ENCODE measurements around the gene DYNLT1. TPM values are rescaled to one million over a fixed set of nuclear protein-coding genes. Genes with fewer than 3 reads are reported as not detected.

DYNLT1 gene
- polyA plus RNA-seq, 1 donor from 2014 or later, result 320 TPM

GRCh38 chr6:158593670-158594069 is 50.9 kb downstream of the DYNLT1 start:
- no peaks in the 10 kb centered on the region for H3K9me2 ChIP-seq (ENCODE audit: insufficient read depth, low read length)
- H3K4me3 ChIP-seq (ENCODE audit: low read length), result no peak overlapping the region
- no peak overlapping the region for H2AFZ ChIP-seq (ENCODE audit: low read depth, low read length)
- no peaks in the 10 kb centered on the region for H4K20me1 ChIP-seq (ENCODE audit: insufficient read depth)
- no peaks in the 10 kb centered on the region for H3K27me3 ChIP-seq (ENCODE audit: insufficient read depth, low read depth, low read length)
- no peak overlapping the region for H3K4me2 ChIP-seq (ENCODE audit: low read length)
- H3F3A ChIP-seq (ENCODE audit: insufficient read depth, low read length, poor library complexity, severe bottlenecking), result no peaks in the 10 kb centered on the region
- no peak overlapping the region for H3K27ac ChIP-seq (ENCODE audit: low read length)
- H3K36me3 ChIP-seq (ENCODE audit: insufficient read depth, low read length), result peaks cover 8% of the 10 kb centered on the region
- H3K79me2 ChIP-seq (replicated peaks; ENCODE audit: insufficient read depth, low read length), result no peaks in the 10 kb centered on the region
- no peaks in the 10 kb centered on the region for H3K9me3 ChIP-seq (ENCODE audit: low read length)
- TF ChIP-seq MXI1 (conservative IDR thresholded peaks at IDR 0.05; ENCODE audit: poor library complexity, severe bottlenecking) (no peak), CTCF (IDR thresholded peaks at IDR 0.05; ENCODE audit: poor library complexity, severe bottlenecking) (no peak), RAD21 (conservative IDR thresholded peaks at IDR 0.05) (no peak), REST (IDR thresholded peaks at IDR 0.05; ENCODE audit: borderline replicate concordance) (no peak), POLR2AphosphoS5 (IDR thresholded peaks at IDR 0.05) (no peak), EZH2 (IDR thresholded peaks at IDR 0.05; ENCODE audit: borderline replicate concordance, insufficient read depth, low read length, poor library complexity, severe bottlenecking) (no peak), SMC3 (conservative IDR thresholded peaks at IDR 0.05; ENCODE audit: poor library complexity) (no peak), TAF1 (IDR thresholded peaks at IDR 0.05; ENCODE audit: low read depth) (no peak), EP300 (conservative IDR thresholded peaks at IDR 0.05; ENCODE audit: poor library complexity, severe bottlenecking) (no peak)
- no peak overlapping the region for H3K9ac ChIP-seq (ENCODE audit: low read length)

GRCh38 chr6:158591810-158592209 is 52.7 kb downstream of the DYNLT1 start:
- Histone ChIP-seq H3K36me3 (ENCODE audit: insufficient read depth, low read length) (peaks cover 13% of the 10 kb centered on the region), H3K4me3 (ENCODE audit: low read length) (peak overlapping the region; percentile 25), H4K20me1 (ENCODE audit: insufficient read depth) (no peaks in the 10 kb centered on the region), H2AFZ (ENCODE audit: low read depth, low read length) (no peak overlapping the region), H3K4me2 (ENCODE audit: low read length) (no peak overlapping the region), H3K79me2 (replicated peaks; ENCODE audit: insufficient read depth, low read length) (no peaks in the 10 kb centered on the region), H3K27ac (ENCODE audit: low read length) (peak overlapping the region; percentile 56), H3K9ac (ENCODE audit: low read length) (no peak overlapping the region), H3K9me3 (ENCODE audit: low read length) (no peaks in the 10 kb centered on the region), H3K9me2 (ENCODE audit: insufficient read depth, low read length) (no peaks in the 10 kb centered on the region), H3K27me3 (ENCODE audit: insufficient read depth, low read depth, low read length) (no peaks in the 10 kb centered on the region), H3F3A (ENCODE audit: insufficient read depth, low read length, poor library complexity, severe bottlenecking) (no peaks in the 10 kb centered on the region)
- TF ChIP-seq MXI1 (conservative IDR thresholded peaks at IDR 0.05; ENCODE audit: poor library complexity, severe bottlenecking) (no peak), EP300 (conservative IDR thresholded peaks at IDR 0.05; ENCODE audit: poor library complexity, severe bottlenecking) (peak; percentile 20), SMC3 (conservative IDR thresholded peaks at IDR 0.05; ENCODE audit: poor library complexity) (no peak), POLR2AphosphoS5 (IDR thresholded peaks at IDR 0.05) (peak; percentile 13), EZH2 (IDR thresholded peaks at IDR 0.05; ENCODE audit: borderline replicate concordance, insufficient read depth, low read length, poor library complexity, severe bottlenecking) (no peak)

Data from neural cell (in vitro differentiated cells).